Stimulated activated CD4-positive, alpha-beta T cell treated with anti-CD3 and anti-CD28 coated beads, Interleukin-4, amount 100 ng/mL, for 1 hour (primary cell): ENCODE results near the gene PRPSAP1.
"Not testable (repeated sequence)": the region's sequence is repeated elsewhere in the genome, so short reads cannot be mapped to it uniquely, and the experiment has no call there.

Source experiments
- DNase-seq: peaks from one replicate; pipeline ENCODE4 v3.0.0-alpha.2; 2020

PRPSAP1 gene

GRCh38 chr17:76357597-76358158 is 4.0 kb upstream of the PRPSAP1 start:
- DNase-seq = no peak

GRCh38 chr17:76356803-76357456 is 3.2 kb upstream of the PRPSAP1 start:
- no peak for DNase-seq

- DNase-seq = no peak
Measured at GRCh38 chr17:76354747-76355310, 1.1 kb upstream of the PRPSAP1 start.

GRCh38 chr17:76354317-76354729 is 607 bp upstream of the PRPSAP1 start:
- no peak for DNase-seq

- DNase-seq = peak; percentile 16
Measured at GRCh38 chr17:76353004-76353598, 615 bp downstream of the PRPSAP1 start.

GRCh38 chr17:76351526-76352071 is 2.1 kb downstream of the PRPSAP1 start:
- DNase-seq = no peak

GRCh38 chr17:76350463-76350862 is 3.3 kb downstream of the PRPSAP1 start:
- DNase-seq = no peak

- not testable (repeated sequence) for DNase-seq
Measured at GRCh38 chr17:76346936-76347335, 6.8 kb downstream of the PRPSAP1 start.

GRCh38 chr17:76345377-76345974 is 8.2 kb downstream of the PRPSAP1 start:
- DNase-seq = no peak

- DNase-seq = no peak
Measured at GRCh38 chr17:76343106-76343505, 10.6 kb downstream of the PRPSAP1 start.

- no peak for DNase-seq
Measured at GRCh38 chr17:76341301-76341700, 12.4 kb downstream of the PRPSAP1 start.

GRCh38 chr17:76337413-76337777 is 16.3 kb downstream of the PRPSAP1 start:
- no peak for DNase-seq

- DNase-seq = no peak
Measured at GRCh38 chr17:76336756-76337412, 16.8 kb downstream of the PRPSAP1 start.

- DNase-seq = no peak
Measured at GRCh38 chr17:76335716-76336381, 17.9 kb downstream of the PRPSAP1 start.

GRCh38 chr17:76333673-76334505 is 19.8 kb downstream of the PRPSAP1 start:
- no peak for DNase-seq

GRCh38 chr17:76331083-76331482 is 22.6 kb downstream of the PRPSAP1 start:
- DNase-seq = no peak

- no peak for DNase-seq
Measured at GRCh38 chr17:76329664-76330063, 24.1 kb downstream of the PRPSAP1 start.

GRCh38 chr17:76327696-76328095 is 26.0 kb downstream of the PRPSAP1 start:
- no peak for DNase-seq

- DNase-seq = no peak
Measured at GRCh38 chr17:76326306-76326705, 27.4 kb downstream of the PRPSAP1 start.

- no peak for DNase-seq
Measured at GRCh38 chr17:76318586-76318985, 35.1 kb downstream of the PRPSAP1 start.

GRCh38 chr17:76317535-76317934 is 36.2 kb downstream of the PRPSAP1 start:
- DNase-seq = no peak
